NCI-H1417 (cell line): ENCODE measurements around the gene HEBP2.
"Not testable (repeated sequence)": the region's sequence is repeated elsewhere in the genome, so short reads cannot be mapped to it uniquely, and the experiment has no call there.

Experiments used
- DNase-seq, 3 experiments: peaks; one replicate each; lab custom pipeline; 2025; lab: John Stamatoyannopoulos, UW

Gene HEBP2

GRCh38 chr6:138424004-138424904, 20.2 kb downstream of the HEBP2 start:
- no peak for DNase-seq

GRCh38 chr6:138425256-138425655, 21.2 kb downstream of the HEBP2 start:
- not testable (repeated sequence) for DNase-seq

DNA sequence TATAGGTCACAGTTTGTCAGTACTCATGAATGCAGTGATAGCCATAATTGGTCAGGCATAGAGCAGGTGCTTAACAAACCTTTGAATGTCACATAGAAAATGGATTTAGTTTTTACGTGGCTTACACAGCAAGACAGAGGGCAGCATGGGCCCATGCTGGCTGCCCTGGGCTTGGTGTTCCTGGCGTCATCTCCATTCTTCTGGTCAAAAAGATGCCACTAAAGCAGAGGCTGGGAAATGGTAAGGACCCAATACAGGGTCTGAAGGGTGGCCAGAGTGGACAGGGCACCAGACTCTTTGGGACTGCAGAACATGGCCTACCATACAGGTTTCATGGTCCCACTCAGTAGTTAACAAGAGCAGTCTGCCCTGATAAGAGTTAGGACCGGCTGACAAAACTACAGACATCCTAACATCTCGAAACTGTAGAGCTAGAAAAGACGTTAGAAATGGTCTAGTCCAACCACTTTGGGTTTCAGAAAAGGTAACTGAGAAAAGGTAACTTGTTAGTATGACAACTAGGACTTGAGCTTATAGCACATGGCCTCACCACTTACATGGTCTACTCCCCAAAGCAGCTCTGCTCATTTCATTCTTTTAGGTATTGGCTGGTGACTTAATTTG, 22.6 kb downstream of the HEBP2 start:
- DNase-seq: no peak

DNA sequence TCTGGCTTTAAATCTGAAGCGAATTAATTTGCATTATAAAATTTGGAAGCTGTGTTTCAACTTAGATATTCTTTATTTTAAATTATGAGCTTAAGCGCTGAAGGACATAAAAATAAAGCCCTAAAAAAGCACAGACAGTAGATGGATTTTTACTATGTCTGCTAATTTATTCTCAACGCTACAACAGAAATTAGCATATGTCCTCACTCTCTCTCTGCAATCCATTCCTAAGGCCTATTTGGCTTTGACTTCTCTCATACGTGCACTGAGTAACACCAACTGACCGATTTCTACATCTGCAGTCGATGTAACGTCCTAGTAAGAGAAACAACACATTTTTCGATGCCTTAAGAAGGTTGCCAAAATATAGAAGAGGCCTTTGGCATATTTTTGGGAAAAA, 23.7 kb downstream of the HEBP2 start:
- no peak for DNase-seq

DNA sequence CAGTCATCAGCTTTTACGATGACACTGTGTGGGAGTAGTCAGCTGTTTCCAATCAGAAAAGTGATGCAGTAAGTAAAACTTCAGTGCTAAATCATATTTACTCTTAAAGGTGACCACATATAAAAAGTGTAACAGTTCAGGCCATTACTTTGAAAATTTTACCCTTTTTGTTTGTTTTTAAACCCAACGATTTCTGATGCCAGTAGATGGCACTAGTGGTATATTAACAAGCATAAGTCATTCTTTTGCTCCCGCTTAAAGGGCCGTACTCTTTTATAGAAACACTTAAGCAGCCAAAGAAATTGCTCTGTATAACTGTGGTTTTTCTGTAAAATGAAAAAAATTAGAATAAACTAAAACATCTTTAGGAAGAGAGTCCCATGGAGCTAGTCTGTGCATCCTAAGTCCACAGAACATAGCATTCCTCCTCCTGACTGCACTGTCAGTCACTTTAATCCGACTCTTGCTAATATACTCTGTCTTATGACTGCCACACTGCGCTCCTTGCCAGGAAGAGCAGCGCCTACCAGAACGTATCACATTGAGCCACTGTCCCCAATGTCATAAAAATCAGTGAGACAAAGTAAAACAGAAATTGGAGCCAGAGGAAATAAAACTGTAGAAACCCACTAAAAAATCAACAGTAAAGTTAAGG, 25.0 kb downstream of the HEBP2 start:
- peak; percentile 42 to 76 (median 44) for DNase-seq

- no peak for DNase-seq
Measured at GRCh38 chr6:138429761-138430160, 25.7 kb downstream of the HEBP2 start.

GRCh38 chr6:138430361-138431145, 26.5 kb downstream of the HEBP2 start:
- peak in 1 of 3 experiments; percentile 23 for DNase-seq

- DNase-seq: no peak
Measured at GRCh38 chr6:138431256-138432062, 27.4 kb downstream of the HEBP2 start.

DNA sequence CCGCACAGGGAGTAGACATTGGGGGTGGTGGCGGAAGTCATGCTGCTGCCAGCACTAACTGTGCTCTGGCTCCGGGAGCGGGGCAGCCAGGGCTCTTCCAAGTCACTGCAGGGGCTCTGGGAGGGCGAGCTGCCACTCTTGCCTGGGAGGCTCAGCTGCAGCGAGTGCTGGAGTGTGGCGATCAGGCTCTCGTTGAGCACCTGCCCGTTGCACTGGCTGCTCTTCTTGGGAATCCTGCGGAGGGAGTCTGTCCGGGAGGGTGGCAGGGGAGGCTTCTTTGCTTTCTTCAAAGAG, 28.0 kb downstream of the HEBP2 start:
- DNase-seq: no peak

GRCh38 chr6:138434096-138434495, 30.1 kb downstream of the HEBP2 start:
- no peak for DNase-seq

DNA sequence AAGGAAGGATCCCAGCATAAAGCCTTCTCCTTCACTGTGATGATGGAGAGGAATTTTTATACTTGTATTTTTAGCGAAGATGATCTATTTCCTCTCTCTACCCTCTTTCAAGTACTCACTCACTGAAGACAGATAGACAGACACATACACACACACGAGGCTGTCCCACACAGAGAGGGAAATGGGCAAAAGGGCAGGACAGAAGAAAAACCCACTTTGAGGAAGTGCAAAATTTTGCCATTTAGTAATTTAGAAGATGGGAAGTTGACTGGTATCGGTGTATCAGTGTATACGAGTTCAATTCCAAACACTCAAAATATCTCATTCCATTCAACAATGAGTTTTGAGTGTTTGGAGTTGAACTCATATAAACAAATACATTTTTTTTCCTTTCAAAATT, 30.9 kb downstream of the HEBP2 start:
- DNase-seq: no peak

DNA sequence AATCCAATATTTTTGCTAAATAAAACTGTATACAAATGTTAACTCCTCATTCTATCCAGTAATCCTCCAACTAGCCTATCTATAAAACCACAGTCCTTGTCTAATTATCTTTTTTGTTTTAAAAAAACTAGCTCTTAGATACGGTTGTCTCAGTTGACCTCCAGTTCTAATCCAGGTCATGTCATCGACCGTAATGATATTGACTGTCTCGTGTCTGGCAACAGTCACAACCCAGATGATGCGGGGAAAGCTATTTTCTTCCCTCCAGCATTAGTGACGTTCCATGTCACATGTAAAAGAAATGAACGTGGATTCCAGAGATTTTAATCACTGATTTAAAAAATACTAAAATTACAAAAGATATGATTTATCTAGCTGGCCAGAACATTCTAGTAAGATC, 35.5 kb downstream of the HEBP2 start:
- no peak for DNase-seq

DNA sequence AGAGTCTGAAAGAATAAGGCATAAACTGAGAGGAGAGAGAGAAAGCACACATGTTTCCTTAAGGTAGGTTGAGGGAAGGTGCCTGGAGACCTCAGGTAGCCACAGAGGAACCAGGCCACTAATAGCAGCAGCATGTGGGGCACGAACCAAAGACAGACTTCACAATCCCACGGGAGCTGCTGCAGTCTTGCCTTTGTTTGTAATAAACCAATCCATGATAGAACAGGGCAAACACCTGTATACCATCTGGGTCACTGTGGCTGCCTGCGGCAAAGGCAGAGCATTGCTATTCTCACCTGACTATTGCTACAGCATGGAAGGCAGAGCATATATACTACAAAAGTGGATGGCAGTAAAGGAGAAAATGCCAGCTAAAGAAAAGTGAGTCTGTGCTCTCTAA, 36.3 kb downstream of the HEBP2 start:
- DNase-seq: no peak

DNA sequence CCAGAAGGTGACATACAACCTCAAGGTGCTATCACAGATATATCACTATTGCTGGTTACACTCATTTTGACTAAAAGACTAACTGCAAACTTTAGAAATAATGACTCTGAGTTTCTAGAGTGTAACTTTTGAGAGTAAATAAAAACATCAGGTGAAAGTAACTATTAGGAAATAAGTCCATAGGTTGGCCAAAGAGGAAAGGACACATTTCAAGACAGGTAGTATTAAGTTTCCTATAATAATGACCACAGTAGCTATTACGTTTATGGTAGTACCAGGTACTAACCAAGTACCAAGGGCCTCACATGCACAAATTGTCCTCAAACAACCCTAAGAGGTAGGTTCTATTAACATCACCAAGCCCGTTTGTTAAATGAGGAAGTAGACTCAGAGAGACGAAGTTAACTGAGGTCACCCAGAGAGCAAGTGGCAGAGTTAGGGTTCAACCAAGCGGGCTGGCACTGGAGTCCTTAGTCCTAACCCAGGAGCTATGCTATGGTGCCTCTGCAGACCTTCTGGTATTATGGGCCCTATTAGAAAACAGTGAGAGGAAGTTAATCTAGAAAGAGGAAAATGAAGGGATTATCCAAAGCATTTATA, 36.8 kb downstream of the HEBP2 start:
- no peak for DNase-seq

GRCh38 chr6:138441965-138442364, 37.9 kb downstream of the HEBP2 start:
- DNase-seq: no peak

GRCh38 chr6:138442663-138443062, 38.6 kb downstream of the HEBP2 start:
- DNase-seq: no peak

DNA sequence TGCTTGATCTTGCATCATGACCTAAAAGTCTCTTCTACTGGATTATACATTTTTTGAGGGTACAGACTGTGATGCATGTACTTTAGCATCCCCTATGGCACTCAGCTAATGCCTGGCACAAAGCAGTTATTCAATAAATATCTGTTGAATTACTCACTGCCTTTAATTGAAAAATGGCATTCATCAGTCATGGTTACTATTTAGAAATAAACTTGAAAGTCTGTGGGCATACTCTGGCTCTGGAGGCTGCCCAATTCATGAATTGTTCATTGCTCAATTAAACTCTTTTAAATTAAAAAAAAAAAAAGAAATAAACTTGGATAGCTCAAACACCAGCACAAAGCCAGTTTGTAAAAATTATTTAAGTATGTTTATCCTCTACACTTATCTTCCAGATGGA, 40.0 kb downstream of the HEBP2 start:
- no peak for DNase-seq

GRCh38 chr6:138446821-138447220, 42.8 kb downstream of the HEBP2 start:
- DNase-seq: no peak

DNA sequence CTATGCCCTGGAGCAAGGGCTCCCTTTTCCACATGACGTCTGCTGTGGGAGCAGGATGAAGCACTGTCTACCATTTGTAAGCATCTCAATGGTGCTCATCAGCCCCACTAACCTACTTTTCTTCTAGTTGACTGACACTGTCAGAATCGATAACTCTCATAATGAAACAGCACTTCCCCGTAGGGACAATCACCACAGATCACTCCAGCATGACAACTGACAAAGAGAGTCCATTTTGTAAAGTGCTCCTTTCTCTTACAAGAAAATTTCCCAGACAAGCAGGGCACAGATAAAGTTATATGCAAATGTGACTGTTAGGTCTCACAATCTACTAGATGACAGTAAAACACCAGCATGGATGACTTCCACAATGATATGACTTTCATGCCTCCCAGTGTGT, 46.4 kb downstream of the HEBP2 start:
- peak in 2 of 3 experiments; percentile 40 to 45 for DNase-seq

DNA sequence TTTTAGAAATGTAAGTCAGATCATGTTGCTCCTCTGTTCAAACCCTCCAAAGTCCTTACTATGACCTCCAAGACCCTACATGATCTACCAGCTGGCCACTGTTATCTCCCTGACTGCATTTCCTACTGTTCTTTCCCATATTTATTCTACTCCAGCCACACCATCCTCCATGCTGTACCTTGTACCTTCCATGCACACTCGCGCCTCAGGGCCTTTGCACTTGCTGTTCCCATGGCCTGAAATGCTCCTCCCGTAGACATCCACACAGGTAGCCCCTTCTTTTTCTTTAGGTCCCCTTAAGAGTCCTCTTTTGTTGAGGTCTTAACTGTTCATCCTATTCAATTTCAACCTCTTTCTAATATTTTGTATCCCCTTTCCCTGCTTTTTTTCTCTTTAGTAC, 47.0 kb downstream of the HEBP2 start:
- DNase-seq: no peak
